BLaER1 treated with 17β-estradiol and CSF1 and Interleukin-3, amounts not matched to agents 10 nM and 100 nM (cell line): Measurements from ENCODE around the gene ADGRV1.

Experiments used
- H3K27ac ChIP-seq, 11 experiments: shearing (Covaris generic); formaldehyde crosslinking; 2 replicates each; pipeline ENCODE4 v1.8.1; 2022
- H3K27me3 ChIP-seq, 11 experiments: shearing (Covaris generic); formaldehyde crosslinking; 2 replicates each; pipeline ENCODE4 v1.8.1; 2022
- H3K36me3 ChIP-seq, 11 experiments: shearing (Covaris generic); formaldehyde crosslinking; 2 replicates each; pipeline ENCODE4 v1.8.1; 2022
- H3K4me1 ChIP-seq, 10 experiments: shearing (Covaris generic); formaldehyde crosslinking; 2 replicates each; pipeline ENCODE4 v1.8.1; 2022
- H3K4me2 ChIP-seq, 11 experiments: shearing (Covaris generic); formaldehyde crosslinking; 2 replicates each; pipeline ENCODE4 v1.8.1; 2022
- H3K4me3 ChIP-seq, 10 experiments: shearing (Covaris generic); formaldehyde crosslinking; 2 replicates each; pipeline ENCODE4 v1.8.1; 2022
- H3K9ac ChIP-seq, 11 experiments: shearing (Covaris generic); formaldehyde crosslinking; 2 replicates each; pipeline ENCODE4 v1.8.1; 2022
- H3K9me3 ChIP-seq, 11 experiments: shearing (Covaris generic); formaldehyde crosslinking; replicated peaks in 1 of 11; 2 replicates each; pipeline ENCODE4 v1.8.1; 2022
- H4K20me1 ChIP-seq, 11 experiments: shearing (Covaris generic); formaldehyde crosslinking; 2 replicates each; pipeline ENCODE4 v1.8.1; 2022
- Cebpa-rat ChIP-seq, 11 experiments: shearing (Covaris generic); IDR thresholded peaks; 2 replicates each; pipeline ENCODE4 v1.8.1; 2022

ADGRV1 gene, protein sequence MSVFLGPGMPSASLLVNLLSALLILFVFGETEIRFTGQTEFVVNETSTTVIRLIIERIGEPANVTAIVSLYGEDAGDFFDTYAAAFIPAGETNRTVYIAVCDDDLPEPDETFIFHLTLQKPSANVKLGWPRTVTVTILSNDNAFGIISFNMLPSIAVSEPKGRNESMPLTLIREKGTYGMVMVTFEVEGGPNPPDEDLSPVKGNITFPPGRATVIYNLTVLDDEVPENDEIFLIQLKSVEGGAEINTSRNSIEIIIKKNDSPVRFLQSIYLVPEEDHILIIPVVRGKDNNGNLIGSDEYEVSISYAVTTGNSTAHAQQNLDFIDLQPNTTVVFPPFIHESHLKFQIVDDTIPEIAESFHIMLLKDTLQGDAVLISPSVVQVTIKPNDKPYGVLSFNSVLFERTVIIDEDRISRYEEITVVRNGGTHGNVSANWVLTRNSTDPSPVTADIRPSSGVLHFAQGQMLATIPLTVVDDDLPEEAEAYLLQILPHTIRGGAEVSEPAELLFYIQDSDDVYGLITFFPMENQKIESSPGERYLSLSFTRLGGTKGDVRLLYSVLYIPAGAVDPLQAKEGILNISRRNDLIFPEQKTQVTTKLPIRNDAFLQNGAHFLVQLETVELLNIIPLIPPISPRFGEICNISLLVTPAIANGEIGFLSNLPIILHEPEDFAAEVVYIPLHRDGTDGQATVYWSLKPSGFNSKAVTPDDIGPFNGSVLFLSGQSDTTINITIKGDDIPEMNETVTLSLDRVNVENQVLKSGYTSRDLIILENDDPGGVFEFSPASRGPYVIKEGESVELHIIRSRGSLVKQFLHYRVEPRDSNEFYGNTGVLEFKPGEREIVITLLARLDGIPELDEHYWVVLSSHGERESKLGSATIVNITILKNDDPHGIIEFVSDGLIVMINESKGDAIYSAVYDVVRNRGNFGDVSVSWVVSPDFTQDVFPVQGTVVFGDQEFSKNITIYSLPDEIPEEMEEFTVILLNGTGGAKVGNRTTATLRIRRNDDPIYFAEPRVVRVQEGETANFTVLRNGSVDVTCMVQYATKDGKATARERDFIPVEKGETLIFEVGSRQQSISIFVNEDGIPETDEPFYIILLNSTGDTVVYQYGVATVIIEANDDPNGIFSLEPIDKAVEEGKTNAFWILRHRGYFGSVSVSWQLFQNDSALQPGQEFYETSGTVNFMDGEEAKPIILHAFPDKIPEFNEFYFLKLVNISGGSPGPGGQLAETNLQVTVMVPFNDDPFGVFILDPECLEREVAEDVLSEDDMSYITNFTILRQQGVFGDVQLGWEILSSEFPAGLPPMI (N-terminal part only)

DNA sequence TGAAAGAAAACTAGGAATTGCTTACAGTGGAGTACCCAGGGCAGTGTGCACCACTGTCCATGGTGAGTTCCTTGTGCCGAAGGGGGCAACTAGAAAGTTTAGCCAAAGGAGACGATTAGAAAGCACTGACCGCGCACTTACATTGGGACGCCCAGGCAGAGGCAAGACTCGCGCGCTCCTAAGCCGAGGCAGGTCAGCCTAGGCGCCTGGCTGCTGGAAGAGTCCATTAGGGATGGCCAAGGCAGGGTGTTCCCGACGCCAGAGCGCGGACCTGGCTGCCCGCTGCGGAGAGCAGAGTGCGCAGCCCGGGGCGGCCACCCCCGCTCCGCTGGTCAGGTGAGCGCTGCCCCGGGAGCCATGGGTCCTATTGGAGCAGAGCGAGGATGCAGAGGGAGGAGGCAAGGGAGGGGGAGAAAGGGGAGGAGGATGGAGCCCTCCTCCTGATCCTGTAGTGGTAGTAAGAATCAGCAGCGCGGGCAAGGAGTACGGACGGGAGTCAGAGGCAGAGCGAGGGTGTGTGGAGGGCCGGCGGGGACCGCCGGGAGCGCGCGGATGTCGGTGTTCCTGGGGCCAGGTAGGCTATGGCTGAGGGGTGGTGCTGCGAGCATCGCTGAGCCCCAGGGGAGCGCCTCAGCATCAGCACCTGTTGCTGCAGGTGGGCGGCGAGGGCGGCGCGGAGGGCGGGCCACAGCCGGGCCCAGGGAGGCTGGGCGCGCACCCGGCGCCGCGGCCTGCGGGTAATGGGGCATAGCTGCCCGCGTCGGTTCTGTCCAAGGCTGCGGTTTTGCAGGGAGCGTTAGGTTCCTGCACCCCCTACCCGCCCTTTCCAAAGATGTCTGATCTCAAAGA is at the start of gene ADGRV1:
TSS of gene ADGRV1 (plus strand) at position 454 of the 849 bp plus-strand sequence. CDS start at position 553, 99 bp downstream.
- Histone ChIP-seq H4K20me1 (no peaks in the 10 kb centered on the region), H3K4me3 (no peak within 1 kb of the TSS), H3K27me3 (peaks cover 0 to 15% (median 0%) of the 10 kb centered on the region in 11 experiments; a peak in 6 of 22 replicates), H3K4me2 (no peak within 1 kb of the TSS), H3K9me3 (peaks cover 5 to 9% (median 8%) of the 10 kb centered on the region in 11 experiments; a peak in 16 of 22 replicates), H3K4me1 (no peaks in the 10 kb centered on the region), H3K9ac (no peak within 1 kb of the TSS), H3K36me3 (no peaks in the 10 kb centered on the region), H3K27ac (no peak within 1 kb of the TSS)
- TF ChIP-seq Cebpa-rat (IDR thresholded peaks at IDR 0.05): no peak

DNA sequence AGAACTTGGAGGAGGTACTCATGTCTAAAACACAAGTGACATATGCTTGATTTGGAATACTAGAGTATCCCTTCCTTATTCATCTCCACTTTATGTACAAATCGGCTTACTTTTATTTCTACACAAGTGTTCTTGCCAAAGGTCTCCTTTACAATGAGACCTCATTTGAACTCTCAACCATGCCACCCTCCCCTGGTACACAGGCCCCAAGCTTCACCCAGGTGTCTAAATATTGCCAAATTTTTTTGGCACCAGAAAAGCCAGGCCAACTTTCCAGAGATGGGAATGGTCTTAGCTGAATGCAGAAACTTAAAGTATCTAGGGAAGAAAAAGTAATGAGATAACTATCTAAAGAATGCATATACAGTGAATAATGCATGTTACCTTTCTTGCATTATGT is 48.2 kb upstream of the ADGRV1 start:
- no peak for TF ChIP-seq Cebpa-rat (IDR thresholded peaks at IDR 0.05)
- Histone ChIP-seq H3K27ac (no peak overlapping the region), H3K36me3 (peaks cover 0 to 52% (median 20%) of the 10 kb centered on the region in 11 experiments; a peak in 15 of 22 replicates)

DNA sequence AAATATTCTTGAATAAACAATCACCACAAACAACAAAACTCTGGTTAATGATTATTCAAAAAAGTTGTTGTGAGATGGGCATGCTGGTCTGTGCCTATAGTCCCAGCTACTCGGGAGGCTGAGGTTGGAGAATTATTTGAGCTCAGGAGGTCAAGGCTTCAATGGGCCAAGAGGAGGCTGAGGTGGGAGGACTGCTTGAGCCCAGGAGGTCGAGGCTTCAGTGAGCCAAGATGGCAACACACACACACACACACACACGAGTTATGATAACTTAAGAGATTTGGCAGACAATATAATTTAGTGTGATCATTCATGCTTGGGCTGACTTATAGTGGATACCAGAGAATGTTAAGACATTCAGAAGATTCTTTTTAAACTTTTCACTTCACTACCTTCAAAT is 44.1 kb upstream of the ADGRV1 start:
- no peak for TF ChIP-seq Cebpa-rat (IDR thresholded peaks at IDR 0.05)
- Histone ChIP-seq H3K4me2 (no peak overlapping the region), H3K27ac (no peak overlapping the region), H3K9me3 (no peaks in the 10 kb centered on the region), H4K20me1 (peaks cover 0 to 4% (median 0%) of the 10 kb centered on the region in 11 experiments; a peak in 1 of 22 replicates), H3K36me3 (peaks cover 12 to 58% (median 27%) of the 10 kb centered on the region in 11 experiments; a peak in 20 of 22 replicates), H3K4me1 (peaks cover 0 to 14% (median 4%) of the 10 kb centered on the region in 10 experiments; a peak in 11 of 20 replicates), H3K27me3 (no peaks in the 10 kb centered on the region), H3K4me3 (no peak overlapping the region), H3K9ac (no peak overlapping the region)

More for the DNA sequence above, 48.2 kb upstream of the ADGRV1 start:
- H3K4me3 ChIP-seq: no peak overlapping the region
- H4K20me1 ChIP-seq: no peaks in the 10 kb centered on the region
- peaks cover 0 to 7% (median 0%) of the 10 kb centered on the region in 10 experiments; a peak in 4 of 20 replicates for H3K4me1 ChIP-seq
- no peak overlapping the region for H3K4me2 ChIP-seq
- H3K9ac ChIP-seq: no peak overlapping the region
- no peaks in the 10 kb centered on the region for H3K27me3 ChIP-seq
- no peaks in the 10 kb centered on the region for H3K9me3 ChIP-seq

DNA sequence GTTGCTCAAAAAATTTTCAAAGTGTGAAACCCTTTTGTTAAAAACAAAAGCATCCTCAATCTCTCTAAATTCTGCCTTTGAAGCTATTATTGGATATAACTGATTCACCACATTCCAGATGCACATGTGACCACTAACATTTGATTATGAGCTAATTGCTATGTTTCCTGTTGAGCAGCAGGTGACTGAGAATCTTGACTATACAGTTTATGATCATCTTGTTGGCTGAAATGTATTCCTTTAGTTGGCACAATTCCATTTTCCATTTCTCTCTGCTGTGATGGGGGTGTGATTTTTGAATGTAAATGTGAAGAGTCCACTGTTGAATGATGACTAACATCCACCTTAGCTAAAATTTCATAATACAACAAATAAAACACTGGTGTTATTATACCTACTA is 39.9 kb upstream of the ADGRV1 start:
- Histone ChIP-seq H3K4me3 (no peak overlapping the region), H3K9ac (no peak overlapping the region), H3K27me3 (no peaks in the 10 kb centered on the region), H3K27ac (no peak overlapping the region), H3K36me3 (peaks cover 49 to 92% (median 56%) of the 10 kb centered on the region in 11 experiments), H4K20me1 (peaks cover 0 to 11% (median 0%) of the 10 kb centered on the region in 11 experiments; a peak in 2 of 22 replicates), H3K9me3 (peaks cover 0 to 5% (median 0%) of the 10 kb centered on the region in 11 experiments; a peak in 1 of 22 replicates), H3K4me1 (peaks cover 0 to 14% (median 4%) of the 10 kb centered on the region in 10 experiments; a peak in 11 of 20 replicates), H3K4me2 (peak overlapping the region in 6 of 11 experiments; percentile 3 to 55 (median 18); a peak in 9 of 22 replicates)
- no peak for TF ChIP-seq Cebpa-rat (IDR thresholded peaks at IDR 0.05)

DNA sequence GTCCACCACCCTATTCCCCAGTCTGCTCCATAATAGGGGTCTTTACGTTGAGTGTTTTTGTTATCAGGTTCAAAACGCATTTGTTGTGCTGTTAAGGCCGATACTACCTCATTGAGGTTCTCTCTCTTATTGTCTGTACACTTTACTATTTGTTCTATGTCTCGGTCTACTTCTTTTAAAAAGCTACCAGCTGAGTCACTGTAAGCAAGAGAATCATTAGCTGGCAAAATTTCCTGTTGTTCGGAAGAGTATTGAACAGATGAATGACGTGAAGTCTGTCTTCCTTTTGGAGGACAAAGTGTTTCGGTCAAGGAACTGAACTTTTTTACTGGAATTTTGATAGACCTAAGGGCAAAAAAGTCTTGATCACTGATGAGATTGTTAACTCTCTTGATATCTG is 39.5 kb upstream of the ADGRV1 start:
- Histone ChIP-seq H3K27me3 (no peaks in the 10 kb centered on the region), H3K27ac (no peak overlapping the region), H3K9me3 (peaks cover 0 to 5% (median 0%) of the 10 kb centered on the region in 11 experiments; a peak in 1 of 22 replicates), H3K9ac (no peak overlapping the region), H3K4me3 (no peak overlapping the region), H3K4me2 (peak overlapping the region in 6 of 11 experiments; percentile 3 to 55 (median 18); a peak in 9 of 22 replicates), H4K20me1 (peaks cover 0 to 11% (median 0%) of the 10 kb centered on the region in 11 experiments; a peak in 2 of 22 replicates), H3K36me3 (peaks cover 53 to 96% (median 60%) of the 10 kb centered on the region in 11 experiments), H3K4me1 (peaks cover 0 to 14% (median 4%) of the 10 kb centered on the region in 10 experiments; a peak in 11 of 20 replicates)
- no peak for TF ChIP-seq Cebpa-rat (IDR thresholded peaks at IDR 0.05)

DNA sequence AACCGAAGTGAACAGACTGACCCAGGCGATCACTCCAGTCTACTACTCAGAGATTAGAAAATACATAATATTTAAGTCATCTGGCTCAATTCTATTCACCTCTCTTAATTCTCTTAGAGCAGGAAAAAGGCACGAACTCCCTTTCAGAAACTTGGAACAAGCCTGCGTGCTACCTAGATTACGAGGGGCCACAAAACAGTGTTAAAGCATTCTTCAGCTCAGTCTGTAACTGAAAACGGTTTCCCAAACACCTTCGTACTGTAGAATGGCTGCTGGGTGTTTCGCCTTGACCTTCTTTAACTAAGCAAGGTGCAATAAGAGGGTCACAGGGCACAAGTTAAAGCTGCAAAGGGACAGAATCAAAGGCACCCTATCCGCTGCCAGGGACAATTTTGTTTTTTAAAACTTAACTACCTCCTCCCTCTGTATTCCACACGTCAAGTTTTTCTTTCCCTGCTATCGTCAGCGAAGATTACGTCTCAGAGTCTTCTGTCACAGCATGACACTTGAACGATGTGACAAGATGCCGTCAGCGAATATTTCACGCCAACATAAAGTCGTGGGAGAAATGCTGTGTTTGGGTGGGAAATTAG is 29.9 kb upstream of the ADGRV1 start:
- Histone ChIP-seq H4K20me1 (peaks cover 0 to 20% (median 10%) of the 10 kb centered on the region in 11 experiments; a peak in 10 of 22 replicates), H3K4me2 (peak overlapping the region; percentile 84 to 99 (median 92)), H3K4me1 (peaks cover 21 to 38% (median 31%) of the 10 kb centered on the region in 10 experiments), H3K9ac (peak overlapping the region; percentile 88 to 98 (median 92)), H3K27me3 (no peaks in the 10 kb centered on the region), H3K27ac (peak overlapping the region; percentile 84 to 96 (median 89)), H3K4me3 (peak overlapping the region; percentile 93 to 100 (median 99)), H3K36me3 (peaks cover 15 to 34% (median 17%) of the 10 kb centered on the region in 11 experiments; a peak in 21 of 22 replicates), H3K9me3 (no peaks in the 10 kb centered on the region)
- no peak for TF ChIP-seq Cebpa-rat (IDR thresholded peaks at IDR 0.05)
